ENCODE measurements around the gene CSRP1. TPM values are rescaled to one million over a fixed set of nuclear protein-coding genes. Genes with fewer than 3 reads are reported as not detected.

The CSRP1 gene
- total RNA-seq, 2 donors from 2014 or later, result 2,051 to 3,060 TPM

- H3K9me3 ChIP-seq, result no peaks in the 10 kb centered on the region
- no peaks in the 10 kb centered on the region for H3K27me3 ChIP-seq (replicated peaks; ENCODE audit: insufficient read depth)
- H3K36me3 ChIP-seq, result no peaks in the 10 kb centered on the region
- peaks cover 54 to 79% of the 10 kb centered on the region in 2 donors for H3K4me1 ChIP-seq (ENCODE audit: control insufficient read depth in 1 of 2, low read depth in 2 of 2)
- ATAC-seq (ENCODE audit: insufficient number of reproducible peaks, low FRiP score, low read depth) (no peak), DNase-seq (ENCODE audit: low spot score) (peak; percentile 61)
- H3K27ac ChIP-seq, result peak overlapping the region; percentile 92 to 93
- peak overlapping the region; percentile 87 for H3K4me3 ChIP-seq
- no peak for TF ChIP-seq CTCF (IDR thresholded peaks at IDR 0.05)
Observed at GRCh38 chr1:201539561-201540431, 32.9 kb upstream of the CSRP1 start.

GRCh38 chr1:201538612-201539551, 32.0 kb upstream of the CSRP1 start, which contains the start of gene NAV1:
Gene NAV1 (plus strand): TSS chr1:201539127. CDS start chr1:201622885, 83,758 bp downstream.
- Histone ChIP-seq H3K4me1 (ENCODE audit: control insufficient read depth in 1 of 2, low read depth in 2 of 2) (peaks cover 58 to 82% of the 10 kb centered on the region in 2 donors), H3K9me3 (no peaks in the 10 kb centered on the region), H3K36me3 (no peaks in the 10 kb centered on the region), H3K4me3 (peak within 1 kb of the TSS; percentile 87), H3K27me3 (replicated peaks; ENCODE audit: insufficient read depth) (no peaks in the 10 kb centered on the region), H3K27ac (peak within 1 kb of the TSS; percentile 92 to 93)
- TF ChIP-seq CTCF (IDR thresholded peaks at IDR 0.05), result no peak
- DNase-seq (ENCODE audit: low spot score), result peak; percentile 67
- ATAC-seq (ENCODE audit: insufficient number of reproducible peaks, low FRiP score, low read depth), result peak; percentile 66

GRCh38 chr1:201537891-201538611, 31.1 kb upstream of the CSRP1 start:
- TF ChIP-seq CTCF (IDR thresholded peaks at IDR 0.05), result no peak
- Histone ChIP-seq H3K36me3 (no peaks in the 10 kb centered on the region), H3K4me3 (peak overlapping the region; percentile 87), H3K27me3 (replicated peaks; ENCODE audit: insufficient read depth) (no peaks in the 10 kb centered on the region), H3K4me1 (ENCODE audit: control insufficient read depth in 1 of 2, low read depth in 2 of 2) (peaks cover 54 to 80% of the 10 kb centered on the region in 2 donors), H3K9me3 (no peaks in the 10 kb centered on the region), H3K27ac (peak overlapping the region; percentile 92 to 93)
- ATAC-seq (ENCODE audit: insufficient number of reproducible peaks, low FRiP score, low read depth) (no peak), DNase-seq (ENCODE audit: low spot score) (no peak)

- H3K36me3 ChIP-seq, result no peaks in the 10 kb centered on the region
- DNase-seq (ENCODE audit: low spot score) (no peak), ATAC-seq (ENCODE audit: insufficient number of reproducible peaks, low FRiP score, low read depth) (no peak)
- H3K4me1 ChIP-seq (ENCODE audit: control insufficient read depth in 1 of 2, low read depth in 2 of 2), result peaks cover 51 to 75% of the 10 kb centered on the region in 2 donors
- no peak overlapping the region for H3K4me3 ChIP-seq
- no peaks in the 10 kb centered on the region for H3K27me3 ChIP-seq (replicated peaks; ENCODE audit: insufficient read depth)
- no peaks in the 10 kb centered on the region for H3K9me3 ChIP-seq
- no peak for TF ChIP-seq CTCF (IDR thresholded peaks at IDR 0.05)
- H3K27ac ChIP-seq, result peak overlapping the region; percentile 81 to 93
Observed at GRCh38 chr1:201537467-201537866, 30.5 kb upstream of the CSRP1 start.

Measured in thoracic aorta (tissue), 2 donors.